C4-2B (cell line): ENCODE results near the gene FLT3LG.

Experiments used
- ZFX ChIP-seq: fragments of 450-650 bp; IDR thresholded peaks from 2 replicates; pipeline ENCODE4 v1.6.1; 2017
- TF ChIP-seq, protein P1 (sequence below): fragments of 450-650 bp; conservative IDR thresholded peaks from 2 replicates; pipeline ENCODE4 v1.5.1; 2017; ENCODE audit warnings: mild to moderate bottlenecking

GRCh38 chr19:49462492-49462891, 11.5 kb upstream of the FLT3LG start:
- TF ChIP-seq, protein P1, sequence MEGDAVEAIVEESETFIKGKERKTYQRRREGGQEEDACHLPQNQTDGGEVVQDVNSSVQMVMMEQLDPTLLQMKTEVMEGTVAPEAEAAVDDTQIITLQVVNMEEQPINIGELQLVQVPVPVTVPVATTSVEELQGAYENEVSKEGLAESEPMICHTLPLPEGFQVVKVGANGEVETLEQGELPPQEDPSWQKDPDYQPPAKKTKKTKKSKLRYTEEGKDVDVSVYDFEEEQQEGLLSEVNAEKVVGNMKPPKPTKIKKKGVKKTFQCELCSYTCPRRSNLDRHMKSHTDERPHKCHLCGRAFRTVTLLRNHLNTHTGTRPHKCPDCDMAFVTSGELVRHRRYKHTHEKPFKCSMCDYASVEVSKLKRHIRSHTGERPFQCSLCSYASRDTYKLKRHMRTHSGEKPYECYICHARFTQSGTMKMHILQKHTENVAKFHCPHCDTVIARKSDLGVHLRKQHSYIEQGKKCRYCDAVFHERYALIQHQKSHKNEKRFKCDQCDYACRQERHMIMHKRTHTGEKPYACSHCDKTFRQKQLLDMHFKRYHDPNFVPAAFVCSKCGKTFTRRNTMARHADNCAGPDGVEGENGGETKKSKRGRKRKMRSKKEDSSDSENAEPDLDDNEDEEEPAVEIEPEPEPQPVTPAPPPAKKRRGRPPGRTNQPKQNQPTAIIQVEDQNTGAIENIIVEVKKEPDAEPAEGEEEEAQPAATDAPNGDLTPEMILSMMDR = no peak
- no peak for TF ChIP-seq ZFX
